Kidney (tissue), 14 donors: ENCODE data around the gene ZNF423. TPM values are rescaled to one million over a fixed set of nuclear protein-coding genes. Genes with fewer than 3 reads are reported as not detected.

Source experiments
- DNase-seq, 5 donors: peaks; one replicate each; pipeline ENCODE4 v3.0.0-alpha.2; 2013 to 2020
- FAIRE-seq: peaks from 2 replicates; lab custom pipeline; 2012; peaks lifted over from hg19 to GRCh38; lab: Jason Lieb, UNC
- H3K27ac ChIP-seq, 2 donors: one replicate each; pipeline ENCODE4 v1.7.0; 2013; ENCODE audit warnings: low read depth in 2 of 2, low read length in 2 of 2, inconsistent platforms in 1 of 2
- H3K27me3 ChIP-seq: one replicate; pipeline ENCODE4 v1.7.1; 2013; ENCODE audit warnings: low read length, inconsistent platforms; ENCODE audit not compliant: control insufficient read depth, insufficient read depth
- H3K36me3 ChIP-seq, 3 donors: one replicate each; pipeline versions ENCODE4 v1.7.0 to v1.7.1; 2013; ENCODE audit warnings: low read length in 3 of 3, control low read depth in 1 of 3, inconsistent platforms in 1 of 3; ENCODE audit not compliant: insufficient read depth in 3 of 3, control insufficient read depth in 2 of 3
- H3K4me1 ChIP-seq, 3 donors: one replicate each; pipeline versions ENCODE4 v1.7.0 to v1.7.1; 2013; ENCODE audit warnings: low read length in 3 of 3, inconsistent platforms in 1 of 3, low read depth in 1 of 3; ENCODE audit not compliant: control insufficient read depth in 2 of 3, insufficient read depth in 2 of 3
- H3K4me3 ChIP-seq, 3 donors: one replicate each; pipeline versions ENCODE4 v1.7.0 to v1.8.1; 2013; ENCODE audit warnings: low read length in 3 of 3, control low read depth in 1 of 3, inconsistent platforms in 1 of 3
- H3K9ac ChIP-seq, 3 donors: one replicate each; pipeline versions ENCODE4 v1.7.0 to v1.7.1; 2013; ENCODE audit warnings: low read length in 3 of 3, control low read depth in 1 of 3, inconsistent platforms in 1 of 3
- H3K9me3 ChIP-seq, 3 donors: one replicate each; pipeline versions ENCODE4 v1.7.0 to v1.7.1; 2013; ENCODE audit warnings: low read length in 3 of 3, control low read depth in 1 of 3, inconsistent platforms in 1 of 3; ENCODE audit not compliant: control insufficient read depth in 2 of 3, insufficient read depth in 1 of 3
- intact Hi-C: fragments of 100-400 bp; cut with DNase I; formaldehyde crosslinking; loops from one replicate; pipeline ENCODE4 v1.11.1; 2022
- polyA plus RNA-seq: library from polyadenylated mRNA; stranded (reverse); fragments of 350-450 nt; fragmentation: Illumina TruSeq; extraction: RNeasy Lipid Tissue Mini Kit (QIAGEN cat#74804); gene quantifications from one replicate; pipeline ENCODE4 v1.2.3, GENCODE V29; 2014; ENCODE audit warnings: low read depth, low replicate concordance; ENCODE audit not compliant: insufficient read depth
- total RNA-seq: library from RNA; stranded (reverse); fragmentation: NEBNext Ultra II Directional; extraction: Animal tissue kit (Norgen Biotek cat#: 25700); gene quantifications from one replicate; pipeline ENCODE4 v1.2.1, GENCODE V29; 2021
- TF ChIP-seq, protein P1 (sequence below): IDR thresholded peaks from 3 replicates; pipeline ENCODE4 v1.5.1; 2012; ENCODE audit warnings: mild to moderate bottlenecking, moderate library complexity, borderline replicate concordance; ENCODE audit not compliant: insufficient read depth; ENCODE audit errors: extremely low read depth
- donor health status: control.
- donor health status: control.
- donor health status: control.
- donor health status: control.
- donor health status: control.
- donor health status: DM: yes; HTN: yes; CAD: no.
- donor health status: Normal renal cell carcinoma (clear cell type).

Gene ZNF423
- total and polyA plus RNA-seq, 2 donors from 2014 or later = 2.0 to 8.4 TPM

DNA sequence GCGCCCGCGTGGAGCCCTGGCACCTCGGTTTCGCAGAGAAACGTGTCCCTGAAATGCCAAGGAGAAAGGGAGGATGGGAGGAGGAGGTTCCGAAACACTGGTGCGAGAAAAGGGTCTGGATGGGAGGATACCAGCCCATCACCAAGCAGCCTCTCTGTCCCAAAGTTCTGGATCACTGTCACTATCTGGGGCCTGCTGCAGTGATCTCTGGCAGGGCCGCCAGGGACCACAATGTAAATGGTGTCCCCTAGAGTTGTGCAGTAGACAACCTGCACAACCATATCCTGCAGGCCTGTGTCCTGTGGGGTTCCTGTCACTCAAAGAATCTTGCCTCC, 253.0 kb downstream of the ZNF423 start:
- Histone ChIP-seq H3K27ac (peak overlapping the region in 1 of 2 donors; percentile 38), H3K9me3 (no peaks in the 10 kb centered on the region), H3K27me3 (no peaks in the 10 kb centered on the region), H3K9ac (no peak overlapping the region), H3K36me3 (no peaks in the 10 kb centered on the region), H3K4me1 (peaks cover 7 to 10% (median 10%) of the 10 kb centered on the region in 3 donors), H3K4me3 (peak overlapping the region in 1 of 3 donors; percentile 19)
- no peak for DNase-seq
- TF ChIP-seq, protein P1, sequence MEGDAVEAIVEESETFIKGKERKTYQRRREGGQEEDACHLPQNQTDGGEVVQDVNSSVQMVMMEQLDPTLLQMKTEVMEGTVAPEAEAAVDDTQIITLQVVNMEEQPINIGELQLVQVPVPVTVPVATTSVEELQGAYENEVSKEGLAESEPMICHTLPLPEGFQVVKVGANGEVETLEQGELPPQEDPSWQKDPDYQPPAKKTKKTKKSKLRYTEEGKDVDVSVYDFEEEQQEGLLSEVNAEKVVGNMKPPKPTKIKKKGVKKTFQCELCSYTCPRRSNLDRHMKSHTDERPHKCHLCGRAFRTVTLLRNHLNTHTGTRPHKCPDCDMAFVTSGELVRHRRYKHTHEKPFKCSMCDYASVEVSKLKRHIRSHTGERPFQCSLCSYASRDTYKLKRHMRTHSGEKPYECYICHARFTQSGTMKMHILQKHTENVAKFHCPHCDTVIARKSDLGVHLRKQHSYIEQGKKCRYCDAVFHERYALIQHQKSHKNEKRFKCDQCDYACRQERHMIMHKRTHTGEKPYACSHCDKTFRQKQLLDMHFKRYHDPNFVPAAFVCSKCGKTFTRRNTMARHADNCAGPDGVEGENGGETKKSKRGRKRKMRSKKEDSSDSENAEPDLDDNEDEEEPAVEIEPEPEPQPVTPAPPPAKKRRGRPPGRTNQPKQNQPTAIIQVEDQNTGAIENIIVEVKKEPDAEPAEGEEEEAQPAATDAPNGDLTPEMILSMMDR = no peak
- intact Hi-C loops = no loop called here
- FAIRE-seq = no peak

DNA sequence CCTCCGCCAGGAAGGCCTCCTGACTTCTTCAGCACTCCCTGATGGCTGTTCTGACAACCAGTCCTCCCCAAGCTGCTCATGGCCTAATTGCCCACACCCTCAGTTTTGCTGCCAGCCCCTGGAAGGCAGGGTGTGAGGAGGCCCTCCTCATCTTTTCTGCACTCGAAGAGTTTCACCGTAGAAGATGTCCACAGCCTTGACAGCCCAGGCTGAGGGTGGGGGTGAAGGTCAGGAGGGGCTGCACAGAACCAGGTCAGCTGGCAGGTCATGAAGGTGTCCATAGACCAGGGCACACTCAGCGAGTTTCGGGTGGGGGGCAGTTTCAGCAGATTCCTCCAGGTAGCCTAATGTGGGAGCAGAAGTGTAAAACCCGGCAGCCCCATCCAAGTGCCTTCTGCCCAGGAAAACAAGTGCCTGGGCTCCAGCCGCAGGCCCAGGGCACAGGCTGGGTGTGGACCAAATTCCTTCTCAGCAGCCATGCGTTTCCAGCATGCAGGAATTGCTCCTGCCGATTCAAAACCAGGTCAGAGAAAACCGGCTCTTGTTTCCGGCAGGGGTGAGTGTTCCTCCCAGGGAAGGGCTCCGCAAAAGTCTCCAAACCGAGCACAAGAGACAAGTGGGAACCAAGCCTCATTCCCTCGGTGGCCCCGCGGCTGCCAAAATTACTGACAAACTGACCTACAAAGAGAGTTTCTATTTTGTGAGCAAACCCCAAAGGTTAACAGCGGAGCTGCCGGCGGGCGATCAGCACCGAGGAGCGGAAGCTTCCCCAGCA, 253.5 kb downstream of the ZNF423 start:
- FAIRE-seq (no peak), DNase-seq (peak in 4 of 5 donors; percentile 83 to 93 (median 91))
- intact Hi-C loops = no loop called here
- Histone ChIP-seq H3K4me1 (peaks cover 7 to 10% (median 8%) of the 10 kb centered on the region in 3 donors), H3K4me3 (peak overlapping the region in 1 of 3 donors; percentile 19), H3K36me3 (no peaks in the 10 kb centered on the region), H3K9me3 (no peaks in the 10 kb centered on the region), H3K27ac (peak overlapping the region in 1 of 2 donors; percentile 80), H3K27me3 (no peaks in the 10 kb centered on the region), H3K9ac (no peak overlapping the region)
- TF ChIP-seq, protein P1 = no peak

DNA sequence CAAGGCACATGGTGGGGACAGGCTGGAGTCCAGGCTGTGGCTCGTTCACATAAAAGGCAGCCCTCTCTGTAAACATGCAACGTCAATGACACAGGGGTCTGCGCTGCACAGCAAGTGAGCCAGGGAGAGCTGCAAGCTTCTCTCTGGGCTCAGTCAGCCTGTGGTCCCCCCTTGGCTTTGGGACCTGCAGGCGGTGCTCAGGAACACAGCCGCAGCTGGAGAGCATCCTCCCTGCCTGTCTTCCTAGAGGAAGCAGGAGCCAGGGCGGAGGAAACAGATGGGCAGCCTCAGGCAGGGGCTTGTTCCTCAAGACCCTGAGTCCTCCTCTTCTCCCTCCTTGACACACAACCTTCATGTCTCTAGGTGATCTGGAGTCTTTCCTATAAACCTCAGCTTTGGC, 254.3 kb downstream of the ZNF423 start:
- Histone ChIP-seq H3K4me1 (peaks cover 8 to 10% (median 10%) of the 10 kb centered on the region in 3 donors), H3K36me3 (no peaks in the 10 kb centered on the region), H3K9me3 (no peaks in the 10 kb centered on the region), H3K9ac (no peak overlapping the region), H3K27ac (no peak overlapping the region), H3K27me3 (no peaks in the 10 kb centered on the region), H3K4me3 (no peak overlapping the region)
- peak in 1 of 5 donors; percentile 44 for DNase-seq
- TF ChIP-seq, protein P1 = no peak
- intact Hi-C loops = no loop called here
- no peak for FAIRE-seq

DNA sequence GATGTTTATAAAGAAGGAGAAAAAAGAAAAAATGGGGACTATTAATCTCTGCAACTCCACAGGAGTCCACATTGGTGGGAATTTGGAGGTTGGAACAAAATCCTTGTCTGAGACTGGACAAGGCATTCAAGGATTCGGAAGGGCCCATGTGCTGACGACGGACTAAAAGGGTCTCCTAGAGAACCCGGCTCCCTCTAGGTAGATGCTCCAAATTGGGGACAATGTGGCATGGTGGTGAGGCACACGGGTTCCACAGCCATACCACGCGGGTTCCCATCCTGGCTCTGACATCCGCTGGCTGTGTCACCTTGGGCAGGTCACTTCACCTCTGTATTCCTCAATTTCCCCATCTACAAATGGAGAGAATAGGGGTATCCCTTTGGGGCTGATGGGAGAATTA, 254.9 kb downstream of the ZNF423 start:
- no peaks in the 10 kb centered on the region for H3K36me3 ChIP-seq
- no peak overlapping the region for H3K4me3 ChIP-seq
- FAIRE-seq (no peak), DNase-seq (peak in 1 of 5 donors; percentile 47)
- peaks cover 9 to 11% (median 10%) of the 10 kb centered on the region in 3 donors for H3K4me1 ChIP-seq
- intact Hi-C loops = no loop called here
- H3K9me3 ChIP-seq = no peaks in the 10 kb centered on the region
- no peak overlapping the region for H3K9ac ChIP-seq
- H3K27me3 ChIP-seq = no peaks in the 10 kb centered on the region
- H3K27ac ChIP-seq = no peak overlapping the region
- TF ChIP-seq, protein P1 = no peak
